ENCODE measurements around the gene DBX1.
"Not testable (repeated sequence)": the region's sequence is repeated elsewhere in the genome, so short reads cannot be mapped to it uniquely, and the experiment has no call there.

The DBX1 gene

GRCh38 chr11:20160425-20161229 is at the start of gene DBX1:
DBX1 (minus strand) TSS chr11:20160475; CDS start chr11:20160324, 151 bp downstream.
- no peak for DNase-seq

GRCh38 chr11:20208622-20209111 is 48.4 kb upstream of the DBX1 start:
- no peak for DNase-seq

GRCh38 chr11:20207781-20208621 is 47.7 kb upstream of the DBX1 start:
- no peak for DNase-seq

- DNase-seq: no peak
These were observed 45.5 kb upstream of the DBX1 start for GRCh38 chr11:20205807-20206206.

- no peak for DNase-seq
These were observed 44.4 kb upstream of the DBX1 start for GRCh38 chr11:20204681-20205080.

- no peak for DNase-seq
These were observed 43.6 kb upstream of the DBX1 start for GRCh38 chr11:20203831-20204230.

- DNase-seq: no peak
These were observed 41.0 kb upstream of the DBX1 start for GRCh38 chr11:20201231-20201630.

- DNase-seq: not testable (repeated sequence)
These were observed 40.2 kb upstream of the DBX1 start for GRCh38 chr11:20200331-20200955.

GRCh38 chr11:20197881-20198280 is 37.6 kb upstream of the DBX1 start:
- DNase-seq: no peak

- no peak for DNase-seq
These were observed 34.2 kb upstream of the DBX1 start for GRCh38 chr11:20194470-20194869.

GRCh38 chr11:20193307-20193706 is 33.0 kb upstream of the DBX1 start:
- DNase-seq: no peak

- DNase-seq: no peak
These were observed 32.4 kb upstream of the DBX1 start for GRCh38 chr11:20192641-20193040.

GRCh38 chr11:20192151-20192550 is 31.9 kb upstream of the DBX1 start:
- no peak for DNase-seq

GRCh38 chr11:20178976-20179375 is 18.7 kb upstream of the DBX1 start:
- DNase-seq: no peak

- no peak for DNase-seq
These were observed 16.9 kb upstream of the DBX1 start for GRCh38 chr11:20177136-20177535.

- no peak for DNase-seq
These were observed 12.6 kb upstream of the DBX1 start for GRCh38 chr11:20172721-20173447.

GRCh38 chr11:20163783-20164481 is 3.7 kb upstream of the DBX1 start:
- peak; percentile 42 for DNase-seq

- DNase-seq: peak; percentile 47
These were observed 2.8 kb upstream of the DBX1 start for GRCh38 chr11:20162824-20163782.

- no peak for DNase-seq
These were observed 1.9 kb upstream of the DBX1 start for GRCh38 chr11:20161923-20162744.

All from left hindlimb (tissue), 1 donor.